ENCODE results near the gene S100A8.
"Not testable (repeated sequence)": the region's sequence is repeated elsewhere in the genome, so short reads cannot be mapped to it uniquely, and the experiment has no call there.

S100A8 gene

DNA sequence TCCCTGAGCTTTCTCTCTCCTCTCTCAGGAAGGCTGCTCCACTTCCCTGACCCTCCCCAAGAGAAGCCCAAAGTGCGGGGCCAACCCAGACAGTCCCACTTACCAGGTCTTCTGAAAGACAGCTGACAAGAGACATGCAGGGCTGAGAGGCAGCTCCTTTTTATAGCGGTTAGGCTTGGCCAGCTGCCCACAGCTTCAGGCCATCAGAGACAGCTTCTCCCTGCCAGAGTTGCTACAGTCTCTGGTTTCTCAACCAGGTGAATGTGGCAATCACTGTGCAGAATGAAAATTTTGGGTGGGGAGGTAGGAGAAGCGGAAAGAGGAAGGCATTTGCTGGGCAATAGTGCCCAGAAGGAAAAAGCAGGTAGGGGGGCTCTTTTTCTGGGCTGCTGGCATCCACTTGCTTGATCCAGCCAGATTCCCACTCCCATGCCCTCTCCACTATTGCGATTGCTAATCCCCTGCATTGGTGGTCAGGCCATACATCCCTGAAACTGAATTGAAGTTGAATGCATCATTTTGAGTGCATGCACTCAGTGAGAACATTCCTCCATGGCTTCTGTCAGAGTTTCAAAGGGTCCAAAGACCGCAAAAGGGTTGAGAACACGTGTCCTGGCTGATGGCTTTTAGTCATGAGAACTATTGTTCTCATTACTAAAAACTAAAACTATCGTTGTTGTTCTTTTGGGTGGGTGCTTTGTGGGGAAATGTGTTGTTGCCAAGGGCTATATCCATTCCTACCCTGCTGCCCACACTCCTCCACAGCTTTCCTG lies at the start of gene S100A8:
Gene S100A8 (minus strand): TSS at position 136 of the 773 bp plus-strand sequence. CDS start 538 bp downstream, outside the sequence.
- no peak for DNase-seq

- no peak for DNase-seq
Observed at GRCh38 chr1:153439273-153439672, 48.4 kb upstream of the S100A8 start.

- no peak for DNase-seq
Observed at GRCh38 chr1:153438599-153438998, 47.7 kb upstream of the S100A8 start.

DNA sequence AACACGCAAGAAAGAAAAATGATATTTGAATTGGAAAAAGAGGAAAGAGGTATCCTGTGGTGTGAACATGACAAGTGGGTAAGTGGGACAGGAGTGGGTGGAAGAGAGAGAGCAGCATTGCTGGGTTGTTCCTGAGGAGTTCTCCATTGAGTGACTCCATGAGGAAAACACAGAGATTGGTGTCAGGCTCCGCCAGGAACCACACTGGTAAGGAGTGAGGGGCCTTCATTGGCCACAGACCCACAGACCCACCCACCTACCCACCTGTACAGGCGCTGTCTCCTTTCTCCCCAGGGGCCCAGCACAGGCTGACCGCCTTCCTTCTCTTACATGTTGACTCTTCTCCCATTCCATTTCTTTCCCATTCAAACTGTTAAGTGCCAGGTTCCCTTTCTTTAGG lies 46.4 kb upstream of the S100A8 start:
- no peak for DNase-seq

DNA sequence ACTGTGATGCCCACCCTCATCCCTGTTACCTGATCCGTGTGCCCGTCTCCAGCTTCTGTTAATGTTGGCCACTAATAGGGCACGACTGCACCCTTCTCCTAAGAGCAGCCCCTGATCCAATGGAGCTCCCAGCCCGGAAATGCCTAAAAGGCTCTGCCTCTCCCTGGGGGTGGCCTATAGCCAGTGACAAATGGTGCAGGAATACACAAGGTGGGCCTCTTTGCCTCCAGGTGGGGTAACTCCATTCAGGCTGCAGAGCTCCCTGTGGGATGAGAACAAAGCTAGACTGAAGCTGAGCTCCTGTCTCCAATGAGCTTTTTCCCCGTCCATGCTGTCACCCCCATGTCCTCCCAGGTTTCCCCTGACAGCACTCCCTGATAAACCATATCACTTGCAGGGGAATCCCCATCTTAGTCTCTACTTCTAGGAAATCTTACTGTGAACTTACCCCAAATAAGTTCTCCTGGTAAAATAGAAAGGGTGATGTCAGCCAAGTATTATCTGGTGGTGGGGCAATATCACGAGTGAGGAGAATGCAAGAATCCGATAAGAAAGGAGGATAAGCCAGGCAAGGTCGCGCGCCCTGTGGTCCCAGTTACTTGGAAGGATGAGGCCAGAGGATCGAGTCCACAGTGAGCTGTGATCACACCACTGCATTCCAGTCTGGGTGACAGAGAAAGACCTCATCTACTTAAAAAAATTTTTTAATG lies 44.0 kb upstream of the S100A8 start:
- DNase-seq: no peak

DNA sequence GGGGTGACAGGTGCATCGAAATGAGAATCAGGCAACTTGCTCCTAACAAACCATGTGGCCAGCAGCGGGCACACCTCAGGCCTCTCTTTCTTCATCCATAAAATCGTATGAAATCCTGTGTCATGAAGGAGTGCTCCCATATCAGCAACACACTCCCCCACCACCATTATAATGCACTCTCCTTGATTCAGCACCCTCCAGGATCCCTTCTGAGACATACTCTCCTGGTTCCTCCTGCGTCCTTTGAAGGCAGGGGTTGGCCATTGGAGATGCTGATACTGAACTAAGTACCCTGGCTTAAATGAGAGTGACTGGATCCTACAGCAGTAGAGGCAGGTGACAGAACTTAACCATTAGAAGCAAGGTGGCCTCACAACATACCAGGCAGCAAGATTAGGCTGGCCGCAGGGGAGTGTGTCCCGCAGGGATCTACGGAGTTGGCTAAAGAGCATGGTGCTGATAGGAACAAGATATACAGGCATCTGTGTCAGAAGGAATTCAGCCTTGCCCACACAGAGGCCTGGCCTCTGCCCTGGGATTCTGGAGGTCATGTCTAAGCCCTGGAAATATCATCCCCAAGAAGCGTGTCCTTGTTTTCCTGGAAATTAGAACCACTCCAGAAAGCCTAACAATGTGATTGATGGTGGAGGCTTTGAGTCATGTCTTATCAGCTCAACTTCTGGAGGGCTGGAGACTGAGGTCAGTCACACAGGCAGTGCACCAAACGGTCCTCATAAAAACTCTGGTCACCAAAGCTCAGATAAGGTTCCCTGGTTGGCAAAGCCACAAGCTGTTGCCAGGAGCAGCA lies 42.2 kb upstream of the S100A8 start:
- DNase-seq: no peak

DNA sequence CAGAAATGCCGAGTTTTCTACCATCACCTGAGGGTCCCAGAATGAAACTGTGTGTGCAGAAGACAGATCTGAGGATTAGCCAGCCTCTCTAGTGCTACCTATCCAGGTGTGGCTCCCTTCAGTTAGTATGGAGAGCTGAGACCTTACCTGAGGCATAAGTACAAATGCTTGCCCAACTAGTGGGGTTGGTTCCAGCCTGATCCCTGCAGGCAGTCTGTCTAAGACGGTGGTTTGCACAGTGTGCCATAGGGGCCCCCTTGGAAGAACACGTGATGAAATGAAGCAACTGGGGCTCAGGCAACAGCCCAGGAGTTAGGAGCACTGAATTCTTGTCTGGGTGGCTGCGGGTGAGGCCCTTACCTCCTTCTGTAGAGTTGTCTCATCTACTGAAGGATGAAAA lies 41.1 kb upstream of the S100A8 start:
- no peak for DNase-seq

DNA sequence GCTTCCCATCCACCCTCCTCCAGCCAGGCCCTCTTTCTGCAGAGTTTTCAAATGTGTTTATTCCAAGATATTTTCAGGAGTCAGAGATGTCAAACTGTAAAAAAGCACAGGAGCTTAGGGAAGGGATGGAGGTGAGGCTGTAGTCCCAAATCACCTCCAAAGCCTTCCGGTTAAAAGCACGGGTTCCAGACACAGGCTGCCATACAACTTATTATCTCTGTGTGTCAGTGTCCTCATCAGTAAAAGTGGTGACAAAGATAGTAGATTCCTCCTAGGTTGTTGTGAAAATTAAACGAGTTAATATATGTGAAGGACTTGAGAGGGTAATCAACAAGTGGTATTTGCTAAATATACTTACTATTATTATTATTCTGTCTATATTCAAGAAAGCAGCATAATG lies 40.6 kb upstream of the S100A8 start:
- DNase-seq: no peak

DNA sequence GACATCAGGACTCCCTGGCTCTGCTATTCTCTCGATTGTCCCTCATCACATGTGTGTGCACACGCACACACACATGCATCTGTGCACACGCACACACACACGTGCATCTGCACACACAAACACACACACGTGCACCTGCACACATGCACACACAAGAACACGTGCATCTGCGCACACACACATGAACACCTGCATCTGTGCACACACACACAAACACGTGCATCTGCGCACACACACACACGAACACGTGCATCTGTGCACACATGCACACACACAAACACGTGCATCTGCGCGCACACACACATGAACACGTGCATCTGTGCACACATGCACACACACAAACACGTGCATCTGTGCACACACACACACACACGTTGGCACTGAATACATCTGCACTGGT lies 40.1 kb upstream of the S100A8 start:
- no peak for DNase-seq

DNA sequence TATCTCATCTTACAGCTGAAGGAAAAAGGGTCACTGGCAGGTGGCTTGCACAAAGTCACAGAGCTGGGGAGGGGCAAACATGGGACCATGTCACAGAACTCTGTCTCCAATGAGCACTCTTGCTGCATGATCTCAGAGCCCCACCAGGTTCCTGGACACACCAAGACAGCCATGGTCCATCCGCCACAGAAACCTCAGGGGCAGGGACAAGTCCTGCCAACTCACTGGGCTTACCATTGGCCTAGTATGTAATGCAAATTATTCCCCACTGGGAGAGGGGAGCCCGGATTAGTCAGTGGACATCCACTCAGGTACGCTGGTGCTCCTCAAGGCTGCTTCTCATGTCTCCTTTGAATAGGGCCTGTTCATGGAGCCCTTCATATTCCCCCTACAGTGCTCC lies 39.7 kb upstream of the S100A8 start:
- DNase-seq: no peak

- no peak for DNase-seq
Observed at GRCh38 chr1:153430166-153430553, 39.3 kb upstream of the S100A8 start.

DNA sequence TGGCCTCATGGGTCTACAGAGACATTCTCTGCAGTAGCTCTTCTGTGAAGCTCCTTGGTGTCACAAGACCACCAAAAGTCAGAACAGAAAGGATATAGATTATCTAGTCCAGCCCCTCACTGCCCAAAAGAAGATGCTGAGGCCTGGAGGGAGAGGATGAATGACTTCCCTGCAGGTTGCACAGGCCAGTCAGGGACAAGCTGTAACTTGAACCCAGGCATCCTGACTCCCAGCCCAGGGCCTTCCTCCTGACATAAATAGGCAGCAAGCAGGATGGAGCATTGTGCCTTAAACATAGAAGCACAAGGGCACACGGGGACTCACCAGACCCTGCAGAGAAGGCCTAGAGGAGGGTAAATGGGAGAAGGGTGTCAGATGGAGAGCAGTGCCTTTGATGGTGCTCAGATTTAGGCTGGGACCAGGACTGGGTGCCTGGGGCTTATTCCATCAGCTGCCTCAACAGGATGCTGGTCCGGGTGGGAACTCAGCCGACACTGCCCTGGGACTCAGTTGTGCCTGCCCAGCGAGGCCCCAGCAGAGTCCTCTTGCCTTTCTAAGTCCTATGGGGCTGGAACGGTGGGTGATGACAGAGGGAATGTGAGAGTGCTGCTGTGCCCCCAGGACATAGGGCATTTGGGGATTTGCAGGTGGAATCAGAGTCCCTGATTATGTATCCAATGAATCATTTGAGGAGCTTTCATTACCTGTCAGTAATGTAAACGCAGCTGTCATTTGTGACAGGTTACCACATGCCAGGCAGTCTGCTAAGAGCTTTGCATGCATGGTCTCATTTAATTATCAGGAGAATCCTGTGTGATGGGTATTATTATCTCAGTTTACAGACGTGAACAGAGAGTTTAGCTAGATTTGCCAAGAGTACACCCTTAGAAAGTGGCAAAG lies 38.6 kb upstream of the S100A8 start:
- DNase-seq: peak; percentile 63

DNA sequence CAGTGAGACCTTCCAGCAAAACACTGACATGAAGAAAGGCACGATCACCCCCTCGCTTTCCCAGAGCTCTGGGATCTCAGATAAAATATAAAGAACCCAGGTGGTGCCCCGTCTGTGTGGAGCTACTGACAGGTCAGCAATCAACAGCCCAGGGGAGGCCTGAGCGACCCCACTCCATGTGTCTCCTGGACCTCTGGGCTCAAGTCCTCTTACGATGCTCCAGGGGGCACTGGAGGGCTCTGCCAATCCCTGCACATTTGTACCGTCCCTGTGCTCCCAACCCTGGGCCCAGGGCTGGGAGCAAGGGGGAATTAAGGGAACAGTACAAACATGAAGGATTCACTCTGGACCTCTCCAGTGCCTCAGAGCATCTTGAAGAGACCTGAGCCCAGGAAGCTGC lies 37.9 kb upstream of the S100A8 start:
- DNase-seq: no peak

GRCh38 chr1:153428073-153428638 lies 37.3 kb upstream of the S100A8 start:
- no peak for DNase-seq

DNA sequence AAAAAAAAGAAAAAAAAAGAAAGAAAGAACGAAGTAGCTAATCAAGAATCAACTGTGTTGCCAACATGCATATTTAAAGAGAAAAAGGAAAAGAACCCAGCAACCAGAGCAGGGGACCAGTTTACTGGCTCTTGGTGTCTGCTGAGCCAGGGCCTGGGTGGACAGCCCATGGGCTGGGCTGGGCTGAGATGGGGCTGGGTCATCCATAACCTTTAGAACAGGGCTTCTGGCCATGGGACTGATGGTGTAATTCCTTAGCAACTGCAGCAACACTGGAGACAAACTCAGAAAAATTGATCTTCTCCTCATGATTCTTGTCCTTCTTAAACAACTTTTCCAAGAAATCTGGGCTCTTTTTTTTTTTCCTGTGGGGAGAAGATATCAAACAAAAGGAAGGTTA lies 35.9 kb upstream of the S100A8 start:
- no peak for DNase-seq

DNA sequence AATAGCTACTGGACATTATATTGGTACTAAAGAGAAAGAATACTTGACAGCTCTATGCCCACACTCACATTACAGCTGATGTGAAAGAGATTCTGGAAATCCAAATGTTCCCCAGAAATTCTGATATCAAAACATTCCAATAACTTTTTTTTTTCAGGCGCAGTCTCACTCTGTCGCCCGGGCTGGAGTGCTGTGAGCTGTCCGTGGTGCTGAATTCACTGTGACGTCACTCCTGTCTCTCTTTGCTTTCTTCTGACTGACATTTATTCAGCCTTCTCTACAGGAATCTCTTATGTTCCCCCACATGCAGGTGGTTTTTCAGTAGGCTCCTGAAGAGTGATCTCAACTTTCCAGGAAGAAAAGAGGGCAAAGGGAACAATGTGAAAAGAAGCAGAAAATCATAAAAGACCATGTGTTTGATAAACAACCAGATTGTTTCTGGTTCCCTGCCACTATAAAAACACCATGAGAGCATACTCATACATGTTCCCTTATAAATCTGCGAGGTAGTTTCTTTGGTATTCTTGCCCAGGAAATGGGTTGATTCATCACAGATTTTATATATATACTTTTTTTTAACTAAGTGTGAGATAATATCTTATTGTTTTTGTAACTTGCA lies 31.7 kb upstream of the S100A8 start:
- no peak for DNase-seq

DNA sequence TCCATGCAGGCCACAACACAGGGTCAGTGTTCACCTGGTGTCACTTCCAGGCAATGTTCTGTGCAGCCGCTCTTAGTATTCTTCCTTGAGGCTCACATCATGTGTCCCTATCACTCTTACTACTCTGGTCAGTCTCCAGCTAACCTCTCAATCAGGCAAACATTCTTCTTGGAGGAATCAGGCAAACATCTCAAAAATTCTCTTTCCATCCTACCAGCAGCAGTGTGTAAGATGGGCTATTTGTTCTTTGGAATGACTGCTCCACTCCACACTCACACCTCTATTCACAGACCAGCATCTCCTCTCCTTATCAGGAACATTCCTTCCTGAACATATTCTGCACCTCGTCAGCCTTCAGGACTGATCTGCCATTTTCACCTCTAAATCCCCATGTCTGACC lies 29.4 kb upstream of the S100A8 start:
- DNase-seq: no peak

- not testable (repeated sequence) for DNase-seq
Observed at GRCh38 chr1:153419436-153419793, 28.5 kb upstream of the S100A8 start.

DNA sequence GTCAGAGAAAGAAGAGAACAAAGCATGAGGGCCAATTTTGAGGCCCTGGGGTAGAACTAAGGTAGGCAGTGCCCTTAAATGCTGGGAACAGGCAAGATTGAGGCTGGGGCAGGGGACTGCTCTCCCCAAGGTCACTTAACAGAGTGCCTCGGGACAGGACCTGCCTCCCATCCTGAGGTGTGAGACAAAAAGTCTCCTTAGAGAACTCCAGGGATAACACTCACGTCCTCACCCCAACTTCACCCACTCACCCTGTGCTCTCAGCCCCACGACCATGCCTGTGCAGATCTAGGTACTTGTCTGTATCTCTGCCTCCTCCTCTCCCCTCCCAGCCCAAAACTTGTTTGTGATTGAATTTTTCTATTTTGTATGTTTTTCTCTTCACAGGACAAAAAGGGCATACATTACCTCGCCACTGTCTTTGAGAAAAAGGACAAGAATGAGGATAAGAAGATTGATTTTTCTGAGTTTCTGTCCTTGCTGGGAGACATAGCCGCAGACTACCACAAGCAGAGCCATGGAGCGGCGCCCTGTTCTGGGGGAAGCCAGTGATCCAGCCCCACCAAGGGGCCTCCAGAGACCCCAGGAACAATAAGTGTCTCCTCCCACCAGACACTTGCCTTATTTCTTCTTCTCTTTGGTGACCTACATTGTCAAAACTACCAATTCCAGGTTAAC lies 28.0 kb upstream of the S100A8 start:
- DNase-seq: not testable (repeated sequence)

GRCh38 chr1:153417136-153417888 lies 26.4 kb upstream of the S100A8 start:
- no peak for DNase-seq

All from NCI-H1105 (cell line).